HepG2 (cell line): ENCODE data around the gene CDH12. TPM values are rescaled to one million over a fixed set of nuclear protein-coding genes. Genes with fewer than 3 reads are reported as not detected.

Experiments used
- ATAC-seq: fragments of 200-7000 bp; cut with Tn5 transposase; 3 replicates; pipeline ENCODE4 v1.9.1; 2020; ENCODE audit warnings: mild to moderate bottlenecking, moderate library complexity
- BruUV-seq: library from RNA; stranded (reverse); fragments of 400-500 nt; replicated peaks from 2 replicates; lab custom pipeline; 2021; lab: Mats Ljungman, UMichigan
- CTCF ChIA-PET: fragments of 300-600 bp; formaldehyde crosslinking; extraction: SDS; loops from one replicate; lab custom pipeline; 2021; ENCODE audit warnings: low total read pairs, inconsistent platforms, low intra/inter-chr PET ratio; lab: Yijun Ruan, JAX
- POLR2A ChIA-PET: fragments of 350-600 bp; sonication (Branson Sonifier 250); formaldehyde crosslinking; loops from one replicate; lab custom pipeline; 2020; ENCODE audit warnings: antibody characterized with exemption, inconsistent platforms; lab: Yijun Ruan, JAX
- DNase-seq: peaks from one replicate; pipeline ENCODE4 v3.0.0-alpha.2; 2015; ENCODE audit warnings: low spot score
- FAIRE-seq: peaks from 3 replicates; lab custom pipeline; 2011; peaks lifted over from hg19 to GRCh38; lab: Jason Lieb, UNC
- H2AFZ ChIP-seq: one replicate; pipeline ENCODE4 v1.6.1; 2011; ENCODE audit warnings: low read length, inconsistent platforms
- H3K27ac ChIP-seq: fragments of 300-600 bp; 3 replicates; pipeline ENCODE4 v1.8.0; 2011; ENCODE audit warnings: mixed run types, mild to moderate bottlenecking, mixed read lengths, low read length, inconsistent platforms; ENCODE audit not compliant: insufficient read depth; ENCODE audit errors: extremely low read length
- H3K27me3 ChIP-seq, 2 experiments: fragments of 200-600 bp in 1 of 2; 2 replicates in 1 of 2; 3 replicates in 1 of 2; pipeline versions ENCODE4 v1.6.0 to v1.8.0; 2011; ENCODE audit warnings: low read length in 2 of 2, mild to moderate bottlenecking in 2 of 2, moderate library complexity in 2 of 2, inconsistent platforms in 1 of 2; ENCODE audit not compliant: insufficient read depth in 2 of 2, control insufficient read depth in 1 of 2
- H3K36me3 ChIP-seq, 2 experiments: fragments of 200-600 bp in 1 of 2; replicated peaks in 1 of 2; 2 replicates in 1 of 2; 3 replicates in 1 of 2; pipeline versions ENCODE4 v1.5.1 to v1.8.0; 2011; ENCODE audit warnings: low read length in 2 of 2, inconsistent platforms in 1 of 2; ENCODE audit not compliant: insufficient read depth in 2 of 2, control insufficient read depth in 1 of 2
- H3K4me1 ChIP-seq: 2 replicates; pipeline ENCODE4 v1.5.1; 2012; ENCODE audit warnings: low read length, inconsistent platforms; ENCODE audit not compliant: insufficient read depth
- H3K4me2 ChIP-seq: 2 replicates; pipeline ENCODE4 v1.6.0; 2011; ENCODE audit warnings: low read depth, low read length, inconsistent platforms
- H3K4me3 ChIP-seq, 3 experiments: fragments of 200-600 bp in 1 of 3; sonication (generic), shearing (Covaris generic) in 1 of 3; replicated peaks in 1 of 3; 2 replicates each; pipeline ENCODE4 v1.5.1; 2011 to 2016; ENCODE audit warnings: low read length in 3 of 3, inconsistent platforms in 2 of 3, low read depth in 2 of 3, mild to moderate bottlenecking in 2 of 3, control low read depth in 1 of 3, mixed read lengths in 1 of 3; ENCODE audit not compliant: insufficient read depth in 1 of 3
- H3K79me2 ChIP-seq: one replicate; pipeline ENCODE4 v1.6.1; 2011; ENCODE audit warnings: low read length, inconsistent platforms; ENCODE audit not compliant: insufficient read depth
- H3K9ac ChIP-seq: 2 replicates; pipeline ENCODE4 v1.6.0; 2011; ENCODE audit warnings: mild to moderate bottlenecking, low read depth, low read length, inconsistent platforms; ENCODE audit not compliant: insufficient read depth
- H3K9me3 ChIP-seq: 2 replicates; pipeline ENCODE4 v1.5.1; 2012; ENCODE audit warnings: mild to moderate bottlenecking, low read length
- H4K20me1 ChIP-seq: 2 replicates; pipeline ENCODE4 v1.6.0; 2011; ENCODE audit warnings: inconsistent platforms, mild to moderate bottlenecking, low read length, moderate library complexity; ENCODE audit not compliant: insufficient read depth
- E2F1 ChIP-seq: sonication (generic); formaldehyde crosslinking; IDR thresholded peaks from 2 replicates; pipeline ENCODE4 v1.5.0; 2020; ENCODE audit warnings: missing genetic modification reagents
- HOXA5 ChIP-seq: sonication (generic); formaldehyde crosslinking; IDR thresholded peaks from 2 replicates; pipeline ENCODE4 v1.4.0; 2020; ENCODE audit warnings: missing genetic modification reagents
- MAFF ChIP-seq: IDR thresholded peaks from 2 replicates; pipeline ENCODE4 v1.6.1; 2011; ENCODE audit warnings: low read depth, low read length, improper control_type of control experiment
- MAFK ChIP-seq, 2 experiments: IDR thresholded peaks in 1 of 2; conservative IDR thresholded peaks in 1 of 2; 2 replicates each; pipeline ENCODE4 v1.6.1; 2011; ENCODE audit warnings: improper control_type of control experiment in 2 of 2, low read length in 2 of 2
- MTERF4 ChIP-seq: sonication (generic); formaldehyde crosslinking; IDR thresholded peaks from 2 replicates; pipeline ENCODE4 v1.8.0; 2023; ENCODE audit warnings: mild to moderate bottlenecking, missing genetic modification reagents
- RFX5 ChIP-seq: IDR thresholded peaks from 2 replicates; pipeline ENCODE4 v1.6.1; 2011; ENCODE audit warnings: low read depth, low read length, improper control_type of control experiment
- ZMYM4 ChIP-seq: sonication (generic); formaldehyde crosslinking; IDR thresholded peaks from 2 replicates; pipeline ENCODE4 v1.8.1; 2023; ENCODE audit warnings: mild to moderate bottlenecking, missing genetic modification reagents
- ZNF619 ChIP-seq: sonication (generic); formaldehyde crosslinking; IDR thresholded peaks from 2 replicates; pipeline ENCODE4 v1.4.0; 2020; ENCODE audit warnings: mild to moderate bottlenecking, missing genetic modification reagents
- ZNF777 ChIP-seq: sonication (generic); formaldehyde crosslinking; IDR thresholded peaks from 2 replicates; pipeline ENCODE4 v1.4.0; 2020; ENCODE audit warnings: missing genetic modification reagents
- WGBS: methylation state at CpG from one replicate; pipeline ENCODE4 v1.1.6; 2017; ENCODE audit warnings: low lambda C conversion rate; 5-methylcytosine and 5-hydroxymethylcytosine counted together
- in situ Hi-C: cut with HindIII; loops from 2 replicates; pipeline ENCODE4 v1.10.0; 2017; ENCODE audit warnings: low pct_unique_long_range_greater_than_20kb; ENCODE audit not compliant: extremely low pct_ligation_motif_present
- intact Hi-C: fragments of 100-400 bp; cut with micrococcal nuclease; formaldehyde crosslinking; loops from one replicate; pipeline ENCODE4 v1.10.0; 2022; ENCODE audit not compliant: unreplicated experiment
- polyA plus RNA-seq, 8 experiments: library from polyadenylated mRNA; depleted of rRNA in 3 of 8; stranded (reverse) in 7 of 8; unstranded in 1 of 8; fragments of >200 nt; fragmentation: Illumina TruSeq in 4 of 8; extraction: Trizol in 4 of 8; gene quantifications; 2 replicates each; pipeline versions ENCODE4 v1.2.1 to v1.2.3, GENCODE V29; 2011 to 2016; ENCODE audit warnings: low read depth in 4 of 8, missing spikeins in 1 of 8, mixed read lengths in 1 of 8; ENCODE audit not compliant: insufficient read depth in 1 of 8
- total RNA-seq, 5 experiments: library from RNA; depleted of rRNA; stranded (reverse); fragments of >200 nt; fragmentation: Illumina TruSeq; extraction: Trizol; gene quantifications; 2 replicates each; pipeline ENCODE4 v1.2.3, GENCODE V29; 2016; ENCODE audit warnings: low read depth in 1 of 5

CDH12 gene
- total and polyA plus RNA-seq, 2 of the 13 experiments (the other 11 are each of a cell fraction or from before 2014, with no cell fraction given), result not detected

GRCh38 chr5:22295832-22296231 is 557.3 kb downstream of the CDH12 start:
- in situ Hi-C loops (no loop called here), intact Hi-C loops (no loop called here)
- Histone ChIP-seq H3K9ac (no peak overlapping the region), H3K4me2 (no peak overlapping the region), H3K9me3 (peaks cover 30% of the 10 kb centered on the region), H3K36me3 (no peaks in the 10 kb centered on the region), H3K27ac (no peak overlapping the region), H3K4me3 (no peak overlapping the region), H3K79me2 (no peaks in the 10 kb centered on the region), H3K27me3 (no peaks in the 10 kb centered on the region), H3K4me1 (no peaks in the 10 kb centered on the region), H4K20me1 (no peaks in the 10 kb centered on the region), H2AFZ (no peak overlapping the region)
- BruUV-seq, result no TSS peak
- DNase-seq (no peak), FAIRE-seq (no peak), ATAC-seq (no peak)
- CTCF ChIA-PET, result no interaction called here
- POLR2A ChIA-PET, result no interaction called here
- 0% methylated on average over 1 of the region's 1 CpG for whole genome bisulfite sequencing
- no peak for TF ChIP-seq ZNF619 (CRISPR knock-in tag)
- TF ChIP-seq RFX5, result no peak
- TF ChIP-seq MAFK (conservative IDR thresholded peaks at IDR 0.05 in 1 of 2, IDR thresholded peaks at IDR 0.05 in 1 of 2; ENCODE audit: low read length in 2 of 2), result peak; percentile 89 to 95
- no peak for TF ChIP-seq E2F1 (CRISPR knock-in tag)
- no peak for TF ChIP-seq MTERF4 (CRISPR knock-in tag)
- TF ChIP-seq ZNF777, result no peak
- no peak for TF ChIP-seq ZMYM4
- no peak for TF ChIP-seq HOXA5
- TF ChIP-seq MAFF, result peak; percentile 85
